Heart left ventricle (tissue), 16 donors: ENCODE data around the gene XPNPEP1. TPM values are rescaled to one million over a fixed set of nuclear protein-coding genes. Genes with fewer than 3 reads are reported as not detected.

Experiments used
- ATAC-seq, 4 donors: fragments of 200-7000 bp; cut with Tn5 transposase; one replicate each; pipeline ENCODE4 v1.9.1; 2020 to 2022; ENCODE audit warnings: moderate library complexity in 4 of 4, mild to moderate bottlenecking in 3 of 4, moderate number of reproducible peaks in 1 of 4
- DNase-seq, 5 donors: peaks; one replicate each; pipeline ENCODE4 v3.0.0-alpha.2; 2020
- H3K27ac ChIP-seq, 12 donors: fragments of 200-600 bp; sonication (generic) in 4 of 12; one replicate each; pipeline versions ENCODE4 v1.5.0 to v1.8.0; 2016 to 2022; ENCODE audit warnings: mild to moderate bottlenecking in 2 of 12
- H3K27me3 ChIP-seq, 9 donors: fragments of 200-600 bp; sonication (generic) in 2 of 9; one replicate each; pipeline versions ENCODE4 v1.5.1 to v1.8.0; 2016 to 2022; ENCODE audit warnings: mild to moderate bottlenecking in 3 of 9
- H3K36me3 ChIP-seq, 9 donors: fragments of 200-600 bp; sonication (generic) in 2 of 9; one replicate each; pipeline versions ENCODE4 v1.5.0 to v1.8.0; 2018 to 2022; ENCODE audit warnings: mild to moderate bottlenecking in 2 of 9
- H3K4me1 ChIP-seq, 12 donors: fragments of 200-600 bp; sonication (generic) in 4 of 12; one replicate each; pipeline versions ENCODE4 v1.5.0 to v1.8.0; 2016 to 2022; ENCODE audit warnings: mild to moderate bottlenecking in 3 of 12
- H3K4me3 ChIP-seq, 12 donors: fragments of 200-600 bp; sonication (generic) in 4 of 12; one replicate each; pipeline versions ENCODE4 v1.5.0 to v1.8.0; 2017 to 2022; ENCODE audit warnings: mild to moderate bottlenecking in 9 of 12, moderate library complexity in 4 of 12
- H3K9me3 ChIP-seq, 12 donors: fragments of 200-600 bp; sonication (generic) in 4 of 12; one replicate each; pipeline versions ENCODE4 v1.5.0 to v1.8.0; 2016 to 2022; ENCODE audit warnings: mild to moderate bottlenecking in 1 of 12
- POLR2A ChIP-seq, 2 donors: fragments of 450-650 bp; IDR thresholded peaks; one replicate each; pipeline ENCODE4 v1.6.1; 2017; ENCODE audit warnings: antibody characterized with exemption in 2 of 2, mild to moderate bottlenecking in 2 of 2, moderate library complexity in 2 of 2
- WGBS, 4 donors: extraction: QIAGEN DNeasy Blood & Tissue Kit in 2 of 4; methylation state at CpG; one replicate each; pipeline versions ENCODE4 v1.1.5 to v1.1.7; 2013 to 2018; 5-methylcytosine and 5-hydroxymethylcytosine counted together
- intact Hi-C, 10 donors: fragments of 100-400 bp; cut with DNase I; formaldehyde crosslinking; loops; one replicate each; pipeline versions ENCODE4 v1.11.1 to v1.14.2; 2022
- polyA plus RNA-seq, 2 donors: library from polyadenylated mRNA; stranded (reverse); fragments of 200-250 nt; gene quantifications; one replicate each; pipeline ENCODE4 v1.2.3, GENCODE V29; 2013
- total RNA-seq, 9 donors: library from RNA; depleted of rRNA in 2 of 9; stranded (reverse); fragments of >200 nt in 2 of 9; fragmentation: NEBNext Ultra II Directional in 3 of 9; extraction: Animal tissue kit (Norgen Biotek cat#: 25700) in 3 of 9; gene quantifications; one replicate each; pipeline versions ENCODE4 v1.1.0 to v1.2.4, GENCODE V29; 2016 to 2023
- TF ChIP-seq, protein P1 (sequence below), 12 donors: fragments of 200-600 bp; sonication (generic) in 4 of 12; IDR thresholded peaks; one replicate each; pipeline versions ENCODE4 v1.5.0 to v1.8.0; 2018 to 2022; ENCODE audit warnings: antibody characterized with exemption in 12 of 12, mild to moderate bottlenecking in 5 of 12
- donor health status: ischemic (EF 13 %, LVEDD 7.1; RV severe dilation, severe dysfunction).
- donor health status: healthy with polysubstance abuse.
- donor health status: DM: no; HTN: yes; CAD: no.
- donor health status: DM: no; HTN: no; CAD: no.
- donor health status: ischemic (EF 25% LVEDD 6.9; RV normal size, moderate dysfunction).
- donor health status: ischemic (EF 25% LVEDD 5.7; RV mildly dilated, moderate dysfunction).
- donor health status: healthy.
- donor health status: DM: yes; HTN: yes; CAD: no.
- donor health status: ischemic (EF 35%, LVEDD 5.7; RV mildly dilated, moderate dysfunction).
- donor health status: nonischemic (EF 11% LVEDD 7.7; RV severe dilation, severe dysfunction).
- donor health status: DM: yes; HTN: yes; CAD: no.
- donor health status: PGD.
- donor health status: ischemic (EF 29% LVEDD 5.4; RV normal size, mild dysfunction).
- donor health status: nonischemic (EF 23%, LVEDD 6.1; RV moderate dilation, normal function).

XPNPEP1 gene
- total and polyA plus RNA-seq, 11 donors: 14.5 to 77.0 (median 46.2) TPM

GRCh38 chr10:109944613-109945012, 21.3 kb upstream of the XPNPEP1 start:
- H3K4me3 ChIP-seq: no peak overlapping the region
- ATAC-seq: no peak
- H3K27me3 ChIP-seq: no peaks in the 10 kb centered on the region
- H3K9me3 ChIP-seq: no peaks in the 10 kb centered on the region
- TF ChIP-seq, protein P1, sequence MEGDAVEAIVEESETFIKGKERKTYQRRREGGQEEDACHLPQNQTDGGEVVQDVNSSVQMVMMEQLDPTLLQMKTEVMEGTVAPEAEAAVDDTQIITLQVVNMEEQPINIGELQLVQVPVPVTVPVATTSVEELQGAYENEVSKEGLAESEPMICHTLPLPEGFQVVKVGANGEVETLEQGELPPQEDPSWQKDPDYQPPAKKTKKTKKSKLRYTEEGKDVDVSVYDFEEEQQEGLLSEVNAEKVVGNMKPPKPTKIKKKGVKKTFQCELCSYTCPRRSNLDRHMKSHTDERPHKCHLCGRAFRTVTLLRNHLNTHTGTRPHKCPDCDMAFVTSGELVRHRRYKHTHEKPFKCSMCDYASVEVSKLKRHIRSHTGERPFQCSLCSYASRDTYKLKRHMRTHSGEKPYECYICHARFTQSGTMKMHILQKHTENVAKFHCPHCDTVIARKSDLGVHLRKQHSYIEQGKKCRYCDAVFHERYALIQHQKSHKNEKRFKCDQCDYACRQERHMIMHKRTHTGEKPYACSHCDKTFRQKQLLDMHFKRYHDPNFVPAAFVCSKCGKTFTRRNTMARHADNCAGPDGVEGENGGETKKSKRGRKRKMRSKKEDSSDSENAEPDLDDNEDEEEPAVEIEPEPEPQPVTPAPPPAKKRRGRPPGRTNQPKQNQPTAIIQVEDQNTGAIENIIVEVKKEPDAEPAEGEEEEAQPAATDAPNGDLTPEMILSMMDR (IDR thresholded peaks at IDR 0.05): no peak
- TF ChIP-seq POLR2A (IDR thresholded peaks at IDR 0.05): no peak
- H3K27ac ChIP-seq: no peak overlapping the region
- no peaks in the 10 kb centered on the region for H3K36me3 ChIP-seq
- H3K4me1 ChIP-seq: peaks cover 0 to 7% (median 0%) of the 10 kb centered on the region in 12 donors
- WGBS, 4 donors: 57 to 67% (median 59%) methylated on average over 1 of the region's 1 CpG
- no peak for DNase-seq
- intact Hi-C loops: no loop called here

- H3K36me3 ChIP-seq: no peaks in the 10 kb centered on the region
- DNase-seq (no peak), ATAC-seq (peak in 1 of 4 donors; percentile 34)
- no peaks in the 10 kb centered on the region for H3K9me3 ChIP-seq
- TF ChIP-seq, protein P1 (IDR thresholded peaks at IDR 0.05): no peak
- no peak for TF ChIP-seq POLR2A (IDR thresholded peaks at IDR 0.05)
- no peak overlapping the region for H3K27ac ChIP-seq
- peaks cover 0 to 7% (median 0%) of the 10 kb centered on the region in 12 donors for H3K4me1 ChIP-seq
- H3K27me3 ChIP-seq: no peaks in the 10 kb centered on the region
- no peak overlapping the region for H3K4me3 ChIP-seq
- intact Hi-C loops: no loop called here
- 74 to 88% (median 81%) methylated on average over 4 of the region's 4 CpGs for WGBS, 4 donors
Measured at GRCh38 chr10:109941236-109941862, 18.0 kb upstream of the XPNPEP1 start.

GRCh38 chr10:109940553-109940952, 17.2 kb upstream of the XPNPEP1 start:
- no peaks in the 10 kb centered on the region for H3K9me3 ChIP-seq
- no peak overlapping the region for H3K4me3 ChIP-seq
- DNase-seq (no peak), ATAC-seq (no peak)
- TF ChIP-seq, protein P1 (IDR thresholded peaks at IDR 0.05): no peak
- TF ChIP-seq POLR2A (IDR thresholded peaks at IDR 0.05): no peak
- intact Hi-C loops: no loop called here
- WGBS, 4 donors: 94 to 98% (median 96%) methylated on average over 3 of the region's 3 CpGs
- H3K4me1 ChIP-seq: peaks cover 0 to 12% (median under 1%) of the 10 kb centered on the region in 12 donors
- no peaks in the 10 kb centered on the region for H3K27me3 ChIP-seq
- H3K27ac ChIP-seq: no peak overlapping the region
- no peaks in the 10 kb centered on the region for H3K36me3 ChIP-seq

- ATAC-seq: no peak
- 88 to 97% (median 93%) methylated on average over 1 of the region's 1 CpG for WGBS, 4 donors
Measured at GRCh38 chr10:109940117-109940516, 16.8 kb upstream of the XPNPEP1 start.

More at GRCh38 chr10:109940117-109940516, 16.8 kb upstream of the XPNPEP1 start:
- Histone ChIP-seq H3K4me1 (peaks cover 0 to 16% (median 5%) of the 10 kb centered on the region in 12 donors), H3K27ac (no peak overlapping the region), H3K27me3 (no peaks in the 10 kb centered on the region), H3K36me3 (no peaks in the 10 kb centered on the region), H3K9me3 (no peaks in the 10 kb centered on the region), H3K4me3 (no peak overlapping the region)
- TF ChIP-seq POLR2A (IDR thresholded peaks at IDR 0.05): no peak
- TF ChIP-seq, protein P1 (IDR thresholded peaks at IDR 0.05): no peak
- intact Hi-C loops: no loop called here
- no peak for DNase-seq
